ENCODE data around the gene KCNH6. TPM values are rescaled to one million over a fixed set of nuclear protein-coding genes. Genes with fewer than 3 reads are reported as not detected.

KCNH6 gene
- total RNA-seq, 4 donors from 2014 or later, result not detected

GRCh38 chr17:63503341-63503705, 19.8 kb upstream of the KCNH6 start:
- peaks cover 0 to 8% (median 0%) of the 10 kb centered on the region in 4 donors for H3K9me3 ChIP-seq
- H3K36me3 ChIP-seq, result no peaks in the 10 kb centered on the region
- 70 to 77% methylated on average over 8 of the region's 8 CpGs for WGBS, 2 donors
- H3K4me3 ChIP-seq, result no peak overlapping the region
- H3K27me3 ChIP-seq, result peaks cover 0 to 11% of the 10 kb centered on the region in 2 donors
- no peak for DNase-seq (ENCODE audit: low spot score in 2 of 2)
- H3K27ac ChIP-seq, result no peak overlapping the region
- H3K4me1 ChIP-seq, result no peaks in the 10 kb centered on the region
- no peak for TF ChIP-seq POLR2A (IDR thresholded peaks at IDR 0.05)
- TF ChIP-seq EP300 (IDR thresholded peaks at IDR 0.05), result no peak

- H3K27ac ChIP-seq, result no peak overlapping the region
- H3K4me1 ChIP-seq, result no peaks in the 10 kb centered on the region
- no peak for DNase-seq (ENCODE audit: low spot score in 2 of 2)
- no peak for TF ChIP-seq CTCF (IDR thresholded peaks at IDR 0.05)
- TF ChIP-seq EP300 (IDR thresholded peaks at IDR 0.05), result no peak
- TF ChIP-seq POLR2A (IDR thresholded peaks at IDR 0.05), result no peak
- no peak overlapping the region for H3K4me3 ChIP-seq
- peaks cover 0 to 11% of the 10 kb centered on the region in 2 donors for H3K27me3 ChIP-seq
- H3K9me3 ChIP-seq, result peaks cover 0 to 8% (median 0%) of the 10 kb centered on the region in 4 donors
- H3K36me3 ChIP-seq, result no peaks in the 10 kb centered on the region
Observed at GRCh38 chr17:63504261-63504660, 18.9 kb upstream of the KCNH6 start.

DNA sequence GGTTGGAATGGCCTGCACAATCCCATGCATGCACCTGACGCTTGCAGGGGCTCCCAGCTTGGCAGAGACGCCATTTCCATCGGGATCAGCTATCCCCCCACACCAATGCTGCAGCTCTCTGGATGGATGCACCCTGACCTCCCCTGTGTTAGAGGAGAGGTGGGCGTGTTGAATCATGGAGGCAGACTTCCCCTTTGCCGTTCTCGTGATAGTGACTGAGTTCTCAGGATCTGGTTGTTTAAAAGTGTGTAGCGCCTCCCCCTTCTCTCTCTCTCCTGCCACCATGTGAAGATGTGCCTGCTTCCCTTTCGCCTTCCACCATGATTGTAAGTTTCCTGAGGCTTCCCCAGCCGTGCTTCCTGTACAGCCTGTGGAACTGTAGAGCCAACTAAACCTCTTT, 17.8 kb upstream of the KCNH6 start:
- Histone ChIP-seq H3K9me3 (peaks cover 0 to 8% (median 0%) of the 10 kb centered on the region in 4 donors), H3K27ac (no peak overlapping the region), H3K4me1 (no peaks in the 10 kb centered on the region), H3K27me3 (peaks cover 0 to 11% of the 10 kb centered on the region in 2 donors), H3K4me3 (no peak overlapping the region), H3K36me3 (no peaks in the 10 kb centered on the region)
- WGBS, 2 donors, result 83 to 85% methylated on average over 9 of the region's 9 CpGs
- no peak for TF ChIP-seq EP300 (IDR thresholded peaks at IDR 0.05)
- no peak for TF ChIP-seq POLR2A (IDR thresholded peaks at IDR 0.05)
- TF ChIP-seq CTCF (IDR thresholded peaks at IDR 0.05), result no peak
- DNase-seq (ENCODE audit: low spot score in 2 of 2), result no peak

DNA sequence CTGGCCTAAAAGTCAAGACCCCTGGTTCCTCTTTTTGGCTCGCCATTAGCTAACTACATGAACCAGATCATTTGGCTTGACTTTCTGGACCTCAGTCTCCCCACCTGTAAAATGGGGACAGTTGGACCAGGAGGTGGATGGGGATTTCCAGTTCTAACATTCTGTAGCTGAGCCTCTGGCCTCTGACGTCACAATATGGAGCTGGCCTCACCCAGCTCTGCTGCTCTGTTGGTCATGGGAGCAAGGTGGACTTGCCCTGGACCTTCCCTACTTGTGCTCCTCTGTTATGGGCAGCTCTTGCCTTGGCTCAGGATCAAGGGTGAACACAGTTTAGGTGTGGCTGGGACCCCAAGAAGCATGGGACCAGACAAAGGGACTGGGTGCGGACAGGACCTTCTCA, 16.5 kb upstream of the KCNH6 start:
- TF ChIP-seq POLR2A (IDR thresholded peaks at IDR 0.05) (no peak), EP300 (IDR thresholded peaks at IDR 0.05) (no peak), CTCF (IDR thresholded peaks at IDR 0.05) (no peak)
- H3K27ac ChIP-seq, result no peak overlapping the region
- no peaks in the 10 kb centered on the region for H3K36me3 ChIP-seq
- WGBS, 2 donors, result 92 to 95% methylated on average over 3 of the region's 3 CpGs
- no peaks in the 10 kb centered on the region for H3K4me1 ChIP-seq
- no peak overlapping the region for H3K4me3 ChIP-seq
- H3K9me3 ChIP-seq, result peaks cover 0 to 8% (median 0%) of the 10 kb centered on the region in 4 donors
- DNase-seq (ENCODE audit: low spot score in 2 of 2), result no peak
- H3K27me3 ChIP-seq, result peaks cover 0 to 11% of the 10 kb centered on the region in 2 donors

- no peaks in the 10 kb centered on the region for H3K9me3 ChIP-seq
- no peak for DNase-seq (ENCODE audit: low spot score in 2 of 2)
- H3K27me3 ChIP-seq, result peaks cover 0 to 3% of the 10 kb centered on the region in 2 donors
- no peaks in the 10 kb centered on the region for H3K4me1 ChIP-seq
- H3K4me3 ChIP-seq, result no peak overlapping the region
- H3K36me3 ChIP-seq, result no peaks in the 10 kb centered on the region
- H3K27ac ChIP-seq, result no peak overlapping the region
- WGBS, 2 donors, result 84 to 85% methylated on average over 8 of the region's 8 CpGs
- no peak for TF ChIP-seq CTCF (IDR thresholded peaks at IDR 0.05)
- TF ChIP-seq EP300 (IDR thresholded peaks at IDR 0.05), result no peak
- no peak for TF ChIP-seq POLR2A (IDR thresholded peaks at IDR 0.05)
Observed at GRCh38 chr17:63511331-63511730, 11.8 kb upstream of the KCNH6 start.

GRCh38 chr17:63512388-63512787, 10.8 kb upstream of the KCNH6 start:
- Histone ChIP-seq H3K27ac (no peak overlapping the region), H3K4me1 (no peaks in the 10 kb centered on the region), H3K36me3 (no peaks in the 10 kb centered on the region), H3K9me3 (no peaks in the 10 kb centered on the region), H3K4me3 (no peak overlapping the region), H3K27me3 (no peaks in the 10 kb centered on the region)
- TF ChIP-seq POLR2A (IDR thresholded peaks at IDR 0.05) (no peak), CTCF (IDR thresholded peaks at IDR 0.05) (no peak), EP300 (IDR thresholded peaks at IDR 0.05) (no peak)
- WGBS, 2 donors, result 86% methylated on average over 3 of the region's 3 CpGs
- no peak for DNase-seq (ENCODE audit: low spot score in 2 of 2)
